PC-9 (cell line): Measurements from ENCODE around the gene DDX28. TPM values are rescaled to one million over a fixed set of nuclear protein-coding genes. Genes with fewer than 3 reads are reported as not detected.

Experiments
- BruUV-seq: library from RNA; stranded (reverse); fragments of 400-500 nt; replicated peaks from 2 replicates; lab custom pipeline; 2021; lab: Mats Ljungman, UMichigan
- CTCF ChIA-PET: fragments of 300-600 bp; sonication (Branson Sonifier 250); formaldehyde crosslinking; loops from one replicate; lab custom pipeline; 2022; ENCODE audit warnings: antibody characterized with exemption; lab: Charles Lee
- POLR2A ChIA-PET: fragments of 300-600 bp; sonication (Branson Sonifier 250); formaldehyde crosslinking; loops from one replicate; lab custom pipeline; 2022; ENCODE audit warnings: antibody characterized with exemption; ENCODE audit not compliant: unreplicated experiment; lab: Charles Lee
- DNase-seq, 2 experiments: peaks; one replicate each; pipeline versions ENCODE4 v3.0.0 to v3.0.0-alpha.2; 2015 to 2022; ENCODE audit warnings: mixed read lengths in 1 of 2
- H2AFZ ChIP-seq: fragments of 200-600 bp; sonication (generic); 2 replicates; pipeline ENCODE4 v1.8.1; 2017; ENCODE audit warnings: antibody characterized with exemption
- H3F3A ChIP-seq: fragments of 200-600 bp; sonication (generic); 2 replicates; pipeline ENCODE4 v1.8.1; 2017; ENCODE audit warnings: antibody characterized with exemption, mild to moderate bottlenecking, low read depth; ENCODE audit not compliant: insufficient read depth
- H3K27ac ChIP-seq: fragments of 200-600 bp; sonication (generic); 2 replicates; pipeline ENCODE4 v1.6.1; 2016; ENCODE audit warnings: mixed run types
- H3K27me3 ChIP-seq: fragments of 200-600 bp; sonication (generic); 2 replicates; pipeline ENCODE4 v1.6.1; 2016; ENCODE audit warnings: low read depth, mixed run types; ENCODE audit not compliant: insufficient read depth
- H3K36me3 ChIP-seq: fragments of 200-600 bp; sonication (generic); 2 replicates; pipeline ENCODE4 v1.6.1; 2016; ENCODE audit warnings: low read depth, mixed run types
- H3K4me1 ChIP-seq: fragments of 200-600 bp; sonication (generic); replicated peaks from 2 replicates; pipeline ENCODE4 v1.6.1; 2016; ENCODE audit warnings: mixed run types; ENCODE audit not compliant: insufficient read depth
- H3K4me2 ChIP-seq: fragments of 200-600 bp; sonication (generic); 2 replicates; pipeline ENCODE4 v1.6.1; 2017; ENCODE audit warnings: mixed run types
- H3K4me3 ChIP-seq: fragments of 200-600 bp; sonication (generic); 2 replicates; pipeline ENCODE4 v1.6.1; 2016; ENCODE audit warnings: mixed run types
- H3K79me2 ChIP-seq: fragments of 200-600 bp; sonication (generic); 2 replicates; pipeline ENCODE4 v1.6.1; 2017; ENCODE audit warnings: low read depth, mixed run types
- H3K9me2 ChIP-seq: fragments of 200-600 bp; sonication (generic); 2 replicates; pipeline ENCODE4 v1.8.1; 2017; ENCODE audit warnings: mild to moderate bottlenecking; ENCODE audit not compliant: insufficient read depth
- H3K9me3 ChIP-seq: fragments of 200-600 bp; sonication (generic); 2 replicates; pipeline ENCODE4 v1.8.1; 2016; ENCODE audit warnings: low read depth; ENCODE audit not compliant: insufficient read depth
- H4K20me1 ChIP-seq: fragments of 200-600 bp; sonication (generic); 2 replicates; pipeline ENCODE4 v1.8.1; 2017; ENCODE audit not compliant: insufficient read depth
- CTCF ChIP-seq: fragments of 200-600 bp; sonication (generic); conservative IDR thresholded peaks from 2 replicates; pipeline ENCODE4 v1.6.1; 2017; ENCODE audit warnings: mixed run types, antibody characterized with exemption, mild to moderate bottlenecking, moderate library complexity
- EZH2 ChIP-seq: fragments of 200-600 bp; sonication (generic); IDR thresholded peaks from 2 replicates; pipeline ENCODE4 v1.8.0; 2017; ENCODE audit warnings: antibody characterized with exemption, low read depth
- intact Hi-C: fragments of 100-400 bp; cut with micrococcal nuclease; formaldehyde crosslinking; loops from one replicate; pipeline ENCODE4 v1.10.0; 2022; ENCODE audit not compliant: unreplicated experiment
- total RNA-seq: library from RNA; stranded (reverse); gene quantifications from 2 replicates; pipeline ENCODE4 v1.2.3, GENCODE V29; 2021

Gene DDX28
- total RNA-seq, 1 experiment from 2014 or later = 6.3 TPM

- no peak overlapping the region for H3K4me2 ChIP-seq
- intact Hi-C loops = no loop called here
- H3F3A ChIP-seq = peaks cover 13% of the 10 kb centered on the region; the same call in 1 of the 2 replicates
- ChIA-PET POLR2A (no interaction called here), CTCF (no interaction called here)
- no peaks in the 10 kb centered on the region for H3K36me3 ChIP-seq
- DNase-seq = no peak
- no TSS peak for BruUV-seq
- H3K9me2 ChIP-seq = no peaks in the 10 kb centered on the region
- H3K9me3 ChIP-seq = no peaks in the 10 kb centered on the region
- no peak overlapping the region for H3K27ac ChIP-seq
- H3K4me1 ChIP-seq = no peaks in the 10 kb centered on the region
- TF ChIP-seq CTCF (no peak), EZH2 (no peak)
- H3K79me2 ChIP-seq = no peaks in the 10 kb centered on the region
- H3K27me3 ChIP-seq = no peaks in the 10 kb centered on the region
- H4K20me1 ChIP-seq = no peaks in the 10 kb centered on the region; the same call in 1 of the 2 replicates
- H2AFZ ChIP-seq = no peak overlapping the region
- H3K4me3 ChIP-seq = no peak overlapping the region
Measured at GRCh38 chr16:68061396-68061795, 38.4 kb upstream of the DDX28 start.

GRCh38 chr16:68059804-68060203, 36.8 kb upstream of the DDX28 start:
- ChIA-PET CTCF (interaction anchor here (0.6 kb wide), 1 partner anchor 209 kb away, joined by 3 read pairs; no protein-coding TSS in a partner anchor), POLR2A (no interaction called here)
- Histone ChIP-seq H3K4me3 (no peak overlapping the region), H3K27ac (no peak overlapping the region), H3K27me3 (no peaks in the 10 kb centered on the region), H2AFZ (no peak overlapping the region), H3F3A (peaks cover 9% of the 10 kb centered on the region; the same call in 1 of the 2 replicates), H3K79me2 (no peaks in the 10 kb centered on the region), H3K4me1 (no peaks in the 10 kb centered on the region), H3K9me2 (no peaks in the 10 kb centered on the region), H3K36me3 (no peaks in the 10 kb centered on the region), H3K4me2 (no peak overlapping the region), H4K20me1 (no peaks in the 10 kb centered on the region), H3K9me3 (no peaks in the 10 kb centered on the region)
- TF ChIP-seq CTCF (no peak), EZH2 (no peak)
- no TSS peak for BruUV-seq
- intact Hi-C loops = no loop called here
- DNase-seq = no peak

GRCh38 chr16:68055395-68055794, 32.4 kb upstream of the DDX28 start:
- CTCF ChIA-PET = no interaction called here
- H2AFZ ChIP-seq = no peak overlapping the region
- no peak for DNase-seq

More at GRCh38 chr16:68055395-68055794, 32.4 kb upstream of the DDX28 start:
- no peak overlapping the region for H3K27ac ChIP-seq
- H3K9me3 ChIP-seq = no peaks in the 10 kb centered on the region
- no peaks in the 10 kb centered on the region for H4K20me1 ChIP-seq
- H3K4me3 ChIP-seq = no peak overlapping the region
- no peak for TF ChIP-seq EZH2
- no peak for TF ChIP-seq CTCF
- no peaks in the 10 kb centered on the region for H3K79me2 ChIP-seq
- BruUV-seq = no TSS peak
- no peaks in the 10 kb centered on the region for H3K36me3 ChIP-seq
- no peaks in the 10 kb centered on the region; the same call in 1 of the 2 replicates for H3F3A ChIP-seq
- no peaks in the 10 kb centered on the region for H3K9me2 ChIP-seq
- H3K4me2 ChIP-seq = no peak overlapping the region
- no peaks in the 10 kb centered on the region for H3K27me3 ChIP-seq
- POLR2A ChIA-PET = no interaction called here
- intact Hi-C loops = no loop called here
- H3K4me1 ChIP-seq = no peaks in the 10 kb centered on the region
